Stimulated activated CD8-positive, alpha-beta memory T cell treated with anti-CD3 and anti-CD28 coated beads, Interleukin-2, amount 100 ng/mL, for 48 hours (primary cell): ENCODE measurements around the gene IPO8.
"Not testable (repeated sequence)": the region's sequence is repeated elsewhere in the genome, so short reads cannot be mapped to it uniquely, and the experiment has no call there.

ENCODE experiments used
- DNase-seq, 2 donors: peaks; one replicate each; pipeline ENCODE4 v3.0.0-alpha.2; 2020; ENCODE audit warnings: low read depth in 2 of 2

IPO8 gene

DNA sequence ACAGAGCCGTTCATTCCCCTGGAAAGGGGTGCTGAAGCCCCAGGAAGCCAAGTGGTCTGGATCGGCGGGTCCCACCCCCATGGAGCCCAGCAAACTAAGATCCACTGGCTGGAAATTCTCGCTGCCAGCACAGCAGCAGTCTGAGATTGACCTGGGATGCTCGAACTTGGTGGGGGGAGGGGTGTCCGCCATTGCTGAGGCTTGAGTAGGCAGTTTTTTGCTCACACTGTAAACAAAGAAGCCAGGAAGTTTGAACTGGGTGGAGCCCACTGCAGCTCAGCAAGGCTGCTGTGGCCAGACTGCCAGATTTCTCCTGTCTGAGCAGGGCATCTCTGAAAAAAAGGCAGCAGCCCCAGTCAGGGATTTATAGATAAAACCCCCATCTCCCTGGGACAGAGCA lies 91.4 kb downstream of the IPO8 start:
- not testable (repeated sequence) for DNase-seq

DNA sequence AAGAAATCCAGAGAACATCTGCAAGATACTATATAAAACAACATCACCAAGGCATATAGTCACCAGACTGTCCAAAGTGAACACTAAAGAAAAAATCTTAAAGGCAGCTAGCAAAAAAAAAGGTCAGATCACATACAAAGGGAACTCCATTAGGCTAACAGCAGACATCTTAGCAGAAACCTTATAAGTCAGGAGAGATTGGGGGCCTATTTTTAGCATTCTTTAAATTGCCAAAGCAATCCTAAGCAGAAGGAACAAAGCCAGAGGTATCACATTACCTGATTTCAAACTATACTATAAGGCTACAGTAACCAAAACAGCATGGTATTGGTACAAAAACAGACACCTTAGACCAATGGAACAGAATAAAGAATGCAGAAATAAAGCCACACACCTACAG lies 92.5 kb downstream of the IPO8 start:
- no peak for DNase-seq

- no peak for DNase-seq
Measured at GRCh38 chr12:30602678-30603077, 93.0 kb downstream of the IPO8 start.

- DNase-seq, result no peak
Measured at GRCh38 chr12:30599608-30600007, 96.1 kb downstream of the IPO8 start.

GRCh38 chr12:30598889-30599288 lies 96.8 kb downstream of the IPO8 start:
- DNase-seq, result no peak

GRCh38 chr12:30595742-30596141 lies 99.9 kb downstream of the IPO8 start:
- no peak for DNase-seq

DNA sequence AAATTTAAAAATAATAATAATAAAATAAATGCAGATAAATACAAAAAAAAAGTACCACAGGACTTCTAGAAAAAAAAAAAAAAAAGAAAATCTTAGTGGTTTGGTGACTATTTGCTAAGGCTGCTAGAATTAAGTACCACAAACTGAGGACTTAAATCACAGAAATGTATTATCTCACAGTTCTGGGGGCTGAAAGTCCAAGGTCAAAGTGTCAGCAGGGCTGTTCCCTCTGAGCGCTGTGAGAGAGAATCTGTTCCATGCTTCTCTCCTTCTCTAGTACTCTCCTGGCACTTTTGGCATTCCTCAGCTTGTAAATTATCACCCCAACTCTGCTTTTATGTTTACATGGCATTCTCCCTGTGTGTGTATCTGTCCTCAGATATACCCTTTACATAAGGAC lies 101.2 kb downstream of the IPO8 start:
- DNase-seq, result no peak

DNA sequence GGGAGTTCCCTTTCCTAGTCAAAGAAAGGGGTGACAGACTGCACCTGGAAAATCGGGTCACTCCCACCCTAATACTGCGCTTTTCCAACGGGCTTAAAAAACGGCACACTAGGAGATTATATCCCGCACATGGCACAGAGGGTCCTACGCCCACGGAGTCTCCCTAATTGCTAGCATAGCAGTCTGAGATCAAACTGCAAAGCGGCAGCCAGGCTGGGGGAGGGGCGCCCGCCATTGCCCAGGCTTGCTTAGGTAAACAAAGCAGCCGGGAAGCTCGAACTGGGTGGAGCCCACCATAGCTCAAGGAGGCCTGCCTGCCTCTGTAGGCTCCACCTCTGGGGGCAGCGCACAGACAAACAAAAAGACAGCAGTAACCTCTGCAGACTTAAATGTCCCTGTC lies 107.1 kb downstream of the IPO8 start:
- DNase-seq, result not testable (repeated sequence)

DNA sequence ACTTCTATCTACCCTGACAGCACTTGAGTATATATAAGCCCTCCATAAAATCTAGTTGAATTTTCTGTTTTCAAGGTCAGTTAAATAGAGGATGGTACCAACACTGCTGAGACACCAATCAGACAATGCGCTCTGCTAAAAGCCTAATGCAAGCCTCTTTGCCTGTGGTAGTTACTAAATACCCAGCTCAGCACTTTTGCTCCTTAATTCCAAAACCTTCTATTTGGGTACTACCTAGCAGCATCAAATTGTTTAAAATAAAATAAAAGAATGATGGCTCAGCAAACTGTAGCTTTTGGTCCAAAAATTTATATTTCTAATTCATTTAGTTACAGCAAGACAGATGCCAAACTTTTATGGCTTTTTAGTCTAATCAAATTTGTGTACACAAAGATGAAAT lies 107.9 kb downstream of the IPO8 start:
- no peak for DNase-seq

DNA sequence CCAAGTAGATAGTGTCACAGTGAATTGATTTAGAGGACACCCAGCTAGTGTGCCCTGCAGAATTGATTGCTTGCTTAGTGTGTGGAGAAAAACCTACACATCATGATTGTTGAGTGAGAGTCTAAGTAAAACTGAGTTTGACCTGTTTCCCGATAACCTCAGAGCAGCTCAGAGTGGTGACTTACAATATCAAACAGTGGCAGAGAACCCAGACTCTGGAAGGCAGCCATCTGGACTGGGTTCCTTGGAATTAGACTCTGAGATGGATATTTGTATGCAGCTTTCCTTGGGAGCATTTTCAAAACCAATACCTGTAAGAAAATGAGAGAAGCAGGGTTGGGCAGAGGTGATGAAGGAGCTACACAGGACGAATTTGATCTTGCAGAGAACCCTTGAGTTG lies 109.8 kb downstream of the IPO8 start:
- no peak for DNase-seq

DNA sequence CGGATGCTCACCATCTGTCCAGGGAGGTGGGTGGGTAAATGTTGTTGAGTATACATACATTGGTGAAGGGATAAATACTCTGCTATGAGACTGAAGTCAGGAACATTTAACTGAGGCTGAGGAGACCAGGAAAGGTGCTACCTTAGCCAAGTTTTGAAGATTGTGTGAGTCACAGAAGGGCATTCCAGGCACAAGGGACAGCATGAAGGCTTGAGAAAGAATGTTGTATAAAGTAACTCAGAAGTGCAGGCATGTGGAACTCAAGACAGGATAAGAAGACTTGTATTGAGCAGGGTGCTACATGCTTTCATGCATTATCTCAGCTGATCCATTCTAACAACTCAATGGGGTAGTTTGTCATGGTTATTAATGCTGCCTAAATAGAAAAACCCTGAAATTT lies 112.7 kb downstream of the IPO8 start:
- DNase-seq, result no peak

DNA sequence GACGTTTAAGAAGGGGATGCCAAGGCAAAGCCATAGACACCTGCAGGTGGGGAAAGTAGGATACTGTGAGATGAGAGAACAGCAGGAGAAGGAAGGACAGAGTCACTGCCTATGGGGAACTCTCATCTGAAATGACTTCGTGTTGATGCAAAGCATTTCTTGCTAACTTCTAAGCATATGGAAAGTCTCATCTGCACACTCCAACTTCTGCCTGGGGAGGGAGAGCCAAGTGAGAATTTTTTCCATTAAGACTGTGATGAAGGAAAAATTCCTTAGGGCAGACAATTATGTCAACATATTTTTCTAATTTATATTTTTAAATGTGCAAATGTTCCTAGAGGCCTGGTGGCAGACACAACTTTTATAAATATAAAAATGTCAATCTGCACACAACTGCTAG lies 115.3 kb downstream of the IPO8 start:
- no peak for DNase-seq
